Activated T-helper 2 cell treated with anti-CD3 and anti-CD28 coated beads, Interferon-gamma antibody, Interleukin-2, Interleukin-4, amounts not matched to agents 10 μg/mL and 5 μg/mL and 100 μg/mL, durations not matched to agents 14 hours and 24 hours and 36 hours (primary cell): ENCODE results near the gene SLC12A7. TPM values are rescaled to one million over a fixed set of nuclear protein-coding genes. Genes with fewer than 3 reads are reported as not detected.

Experiments used
- DNase-seq: peaks from one replicate; pipeline ENCODE4 v3.0.0; 2021; ENCODE audit warnings: low spot score
- H3K27ac Mint-ChIP-seq: one replicate; pipeline ENCODE4 v1.8.0; 2021; ENCODE audit warnings: mixed read lengths
- H3K27me3 Mint-ChIP-seq: one replicate; pipeline ENCODE4 v1.8.0; 2021; ENCODE audit warnings: low read depth, mixed read lengths
- H3K36me3 Mint-ChIP-seq: one replicate; pipeline ENCODE4 v1.8.0; 2021; ENCODE audit warnings: low read depth, mixed read lengths
- H3K4me1 Mint-ChIP-seq: one replicate; pipeline ENCODE4 v1.8.0; 2021; ENCODE audit warnings: low read depth, mixed read lengths
- H3K4me3 Mint-ChIP-seq: one replicate; pipeline ENCODE4 v1.8.0; 2021; ENCODE audit warnings: low read depth, mild to moderate bottlenecking, moderate library complexity, mixed read lengths
- H3K9me3 Mint-ChIP-seq: one replicate; pipeline ENCODE4 v1.8.0; 2021; ENCODE audit warnings: mixed read lengths
- intact Hi-C: fragments of 100-400 bp; cut with micrococcal nuclease; formaldehyde crosslinking; loops from one replicate; pipeline ENCODE4 v1.15.1; 2023
- total RNA-seq: library from RNA; stranded (reverse); gene quantifications from 2 replicates; pipeline ENCODE4 v1.2.3, GENCODE V29; 2022

Gene SLC12A7
- total RNA-seq, 1 donor from 2014 or later: 31.9 TPM

- Mint-ChIP-seq H3K9me3 (peaks cover 54% of the 10 kb centered on the region), H3K27ac (no peak overlapping the region), H3K27me3 (no peaks in the 10 kb centered on the region), H3K4me1 (no peaks in the 10 kb centered on the region), H3K4me3 (no peak overlapping the region), H3K36me3 (peaks cover 60% of the 10 kb centered on the region)
- no peak for DNase-seq
- intact Hi-C loops: no loop called here
Observed at GRCh38 chr5:1040571-1040970, 71.3 kb downstream of the SLC12A7 start.

DNA sequence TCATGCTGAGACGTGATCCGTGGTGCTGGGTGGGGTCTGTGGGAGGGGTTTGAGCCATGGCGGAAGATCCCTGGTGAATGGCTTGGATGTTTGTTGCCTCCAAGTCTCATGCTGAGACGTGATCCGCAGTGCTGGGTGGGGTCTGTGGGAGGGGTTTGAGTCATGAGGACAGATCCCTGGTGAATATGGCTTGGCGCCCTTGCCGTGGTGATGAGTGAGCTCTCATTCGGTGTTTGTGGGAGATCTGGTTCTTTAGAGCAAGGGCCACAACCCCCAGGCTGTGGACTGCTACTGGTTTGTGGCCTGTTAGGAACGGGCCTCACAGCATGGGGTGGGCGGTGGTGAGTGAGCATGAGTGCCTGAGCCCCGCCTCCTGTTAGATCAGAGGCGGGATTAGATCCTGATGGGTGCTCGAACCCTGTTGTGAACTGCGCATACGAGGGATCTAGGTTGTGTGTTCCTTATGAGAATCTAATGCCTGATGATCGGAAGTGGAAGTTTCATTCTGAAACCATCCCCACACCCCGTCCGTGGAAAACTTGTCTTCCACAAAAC is 72.1 kb downstream of the SLC12A7 start:
- H3K27me3 Mint-ChIP-seq: no peaks in the 10 kb centered on the region
- DNase-seq: no peak
- peaks cover 57% of the 10 kb centered on the region for H3K36me3 Mint-ChIP-seq
- H3K27ac Mint-ChIP-seq: no peak overlapping the region
- H3K4me3 Mint-ChIP-seq: no peak overlapping the region
- H3K4me1 Mint-ChIP-seq: no peaks in the 10 kb centered on the region
- H3K9me3 Mint-ChIP-seq: peaks cover 46% of the 10 kb centered on the region
- intact Hi-C loops: no loop called here

GRCh38 chr5:1039210-1039548 is 72.7 kb downstream of the SLC12A7 start:
- Mint-ChIP-seq H3K4me3 (no peak overlapping the region), H3K27me3 (no peaks in the 10 kb centered on the region), H3K36me3 (peaks cover 54% of the 10 kb centered on the region), H3K9me3 (peaks cover 40% of the 10 kb centered on the region), H3K27ac (no peak overlapping the region), H3K4me1 (no peaks in the 10 kb centered on the region)
- intact Hi-C loops: no loop called here
- DNase-seq: no peak

- DNase-seq: no peak
- Mint-ChIP-seq H3K27ac (no peak overlapping the region), H3K4me1 (no peaks in the 10 kb centered on the region), H3K9me3 (peaks cover 34% of the 10 kb centered on the region), H3K36me3 (peaks cover 55% of the 10 kb centered on the region), H3K27me3 (no peaks in the 10 kb centered on the region), H3K4me3 (no peak overlapping the region)
- intact Hi-C loops: no loop called here
Observed at GRCh38 chr5:1038417-1039209, 73.2 kb downstream of the SLC12A7 start.

- no peaks in the 10 kb centered on the region for H3K27me3 Mint-ChIP-seq
- no peak for DNase-seq
- intact Hi-C loops: no loop called here
- peaks cover 26% of the 10 kb centered on the region for H3K9me3 Mint-ChIP-seq
- H3K4me1 Mint-ChIP-seq: no peaks in the 10 kb centered on the region
- peaks cover 49% of the 10 kb centered on the region for H3K36me3 Mint-ChIP-seq
- no peak overlapping the region for H3K27ac Mint-ChIP-seq
- no peak overlapping the region for H3K4me3 Mint-ChIP-seq
Observed at GRCh38 chr5:1037671-1038416, 74.0 kb downstream of the SLC12A7 start.

DNA sequence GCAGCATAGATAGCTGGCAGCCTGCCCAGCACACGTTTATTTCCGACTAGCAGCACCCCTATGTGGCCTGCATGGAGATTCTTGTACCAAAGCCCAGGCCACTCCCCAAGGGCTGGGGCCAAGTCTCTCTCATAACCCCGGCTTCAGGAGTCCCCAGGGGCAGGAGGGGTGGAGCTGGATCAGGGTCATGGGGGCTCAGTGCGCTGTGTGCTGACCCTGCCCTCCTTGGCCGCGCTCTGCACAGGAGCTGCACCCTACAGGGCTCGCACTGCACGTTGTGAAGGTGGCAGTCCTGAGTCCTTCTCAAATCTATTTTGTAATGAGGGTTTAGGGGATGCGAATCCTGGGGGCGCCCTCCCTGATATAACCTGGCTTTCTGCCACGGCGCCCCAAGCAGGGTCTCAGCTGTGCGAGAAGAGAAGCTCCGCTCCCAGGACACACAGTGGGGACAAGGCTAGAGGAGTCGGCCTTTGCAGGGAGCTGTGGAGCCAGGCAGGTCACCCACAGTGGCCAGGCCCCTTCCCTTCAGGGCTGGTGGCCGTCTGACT is 74.7 kb downstream of the SLC12A7 start:
- Mint-ChIP-seq H3K27me3 (no peaks in the 10 kb centered on the region), H3K4me1 (no peaks in the 10 kb centered on the region), H3K4me3 (no peak overlapping the region), H3K9me3 (peaks cover 20% of the 10 kb centered on the region), H3K27ac (no peak overlapping the region), H3K36me3 (peaks cover 42% of the 10 kb centered on the region)
- intact Hi-C loops: no loop called here
- no peak for DNase-seq

DNA sequence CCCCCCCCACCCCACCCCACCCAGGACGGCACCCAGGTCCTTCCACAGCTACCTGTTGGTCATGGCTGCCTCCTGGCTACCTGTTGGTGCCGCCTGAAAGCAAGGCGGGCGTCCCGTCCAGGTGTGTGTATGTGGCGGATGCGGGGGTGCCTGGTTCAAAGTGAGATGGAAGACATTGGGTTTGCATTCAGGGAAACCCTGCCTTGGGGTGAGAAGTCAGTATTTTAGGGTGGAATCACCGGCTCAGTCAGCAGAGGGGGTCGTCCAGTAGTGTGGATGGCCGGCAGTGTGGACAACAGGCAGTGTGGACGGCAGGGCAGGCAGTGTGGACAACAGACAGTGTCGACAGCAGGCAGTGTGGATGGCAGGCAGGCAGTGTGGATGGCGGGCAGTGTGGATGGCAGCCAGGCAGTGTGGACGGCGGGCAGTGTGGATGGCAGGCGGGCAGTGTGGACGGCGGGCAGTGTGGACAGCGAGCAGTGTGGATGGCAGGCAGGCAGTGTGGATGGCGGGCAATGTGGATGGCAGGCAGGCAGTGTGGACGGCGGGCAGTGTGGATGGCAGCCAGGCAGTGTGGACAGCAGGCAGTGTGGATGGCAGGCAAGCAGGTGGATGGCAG is 75.2 kb downstream of the SLC12A7 start:
- no peak for DNase-seq
- intact Hi-C loops: no loop called here
- H3K4me1 Mint-ChIP-seq: no peaks in the 10 kb centered on the region
- no peaks in the 10 kb centered on the region for H3K27me3 Mint-ChIP-seq
- H3K9me3 Mint-ChIP-seq: peaks cover 14% of the 10 kb centered on the region
- H3K4me3 Mint-ChIP-seq: no peak overlapping the region
- peaks cover 37% of the 10 kb centered on the region for H3K36me3 Mint-ChIP-seq
- no peak overlapping the region for H3K27ac Mint-ChIP-seq

GRCh38 chr5:1035421-1036405 is 76.2 kb downstream of the SLC12A7 start:
- Mint-ChIP-seq H3K36me3 (peaks cover 28% of the 10 kb centered on the region), H3K9me3 (peaks cover 5% of the 10 kb centered on the region), H3K27ac (no peak overlapping the region), H3K4me1 (no peaks in the 10 kb centered on the region), H3K27me3 (no peaks in the 10 kb centered on the region), H3K4me3 (no peak overlapping the region)
- intact Hi-C loops: no loop called here
- DNase-seq: no peak

- intact Hi-C loops: no loop called here
- no peak overlapping the region for H3K27ac Mint-ChIP-seq
- H3K36me3 Mint-ChIP-seq: peaks cover 22% of the 10 kb centered on the region
- no peaks in the 10 kb centered on the region for H3K27me3 Mint-ChIP-seq
- no peaks in the 10 kb centered on the region for H3K9me3 Mint-ChIP-seq
- no peaks in the 10 kb centered on the region for H3K4me1 Mint-ChIP-seq
- H3K4me3 Mint-ChIP-seq: no peak overlapping the region
- no peak for DNase-seq
Observed at GRCh38 chr5:1034986-1035385, 76.9 kb downstream of the SLC12A7 start.

DNA sequence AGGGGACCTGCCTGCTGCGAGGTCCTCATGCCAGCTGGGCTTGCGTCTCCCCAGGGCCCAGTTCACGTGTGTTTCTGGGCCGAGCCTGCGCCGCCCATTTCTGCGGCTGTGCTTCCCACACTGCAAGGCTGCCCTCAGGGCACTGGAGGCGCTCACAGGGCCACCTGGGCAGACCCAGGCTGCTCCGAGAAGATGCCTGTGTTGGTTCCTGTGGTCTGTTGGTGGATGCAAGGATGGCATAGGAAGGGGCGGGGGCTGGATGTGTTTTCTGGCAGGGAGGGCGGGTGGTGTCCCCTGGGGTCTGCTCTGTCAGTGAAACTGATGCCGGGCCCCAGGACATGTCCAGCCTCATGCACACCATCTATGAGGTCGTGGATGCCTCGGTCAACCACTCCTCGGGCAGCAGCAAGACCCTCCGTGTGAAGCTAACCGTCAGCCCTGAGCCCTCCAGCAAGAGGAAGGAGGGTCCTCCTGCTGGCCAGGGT is 77.4 kb downstream of the SLC12A7 start:
- Mint-ChIP-seq H3K4me3 (no peak overlapping the region), H3K4me1 (no peaks in the 10 kb centered on the region), H3K9me3 (no peaks in the 10 kb centered on the region), H3K27me3 (no peaks in the 10 kb centered on the region), H3K36me3 (peaks cover 22% of the 10 kb centered on the region), H3K27ac (no peak overlapping the region)
- intact Hi-C loops: no loop called here
- no peak for DNase-seq

DNA sequence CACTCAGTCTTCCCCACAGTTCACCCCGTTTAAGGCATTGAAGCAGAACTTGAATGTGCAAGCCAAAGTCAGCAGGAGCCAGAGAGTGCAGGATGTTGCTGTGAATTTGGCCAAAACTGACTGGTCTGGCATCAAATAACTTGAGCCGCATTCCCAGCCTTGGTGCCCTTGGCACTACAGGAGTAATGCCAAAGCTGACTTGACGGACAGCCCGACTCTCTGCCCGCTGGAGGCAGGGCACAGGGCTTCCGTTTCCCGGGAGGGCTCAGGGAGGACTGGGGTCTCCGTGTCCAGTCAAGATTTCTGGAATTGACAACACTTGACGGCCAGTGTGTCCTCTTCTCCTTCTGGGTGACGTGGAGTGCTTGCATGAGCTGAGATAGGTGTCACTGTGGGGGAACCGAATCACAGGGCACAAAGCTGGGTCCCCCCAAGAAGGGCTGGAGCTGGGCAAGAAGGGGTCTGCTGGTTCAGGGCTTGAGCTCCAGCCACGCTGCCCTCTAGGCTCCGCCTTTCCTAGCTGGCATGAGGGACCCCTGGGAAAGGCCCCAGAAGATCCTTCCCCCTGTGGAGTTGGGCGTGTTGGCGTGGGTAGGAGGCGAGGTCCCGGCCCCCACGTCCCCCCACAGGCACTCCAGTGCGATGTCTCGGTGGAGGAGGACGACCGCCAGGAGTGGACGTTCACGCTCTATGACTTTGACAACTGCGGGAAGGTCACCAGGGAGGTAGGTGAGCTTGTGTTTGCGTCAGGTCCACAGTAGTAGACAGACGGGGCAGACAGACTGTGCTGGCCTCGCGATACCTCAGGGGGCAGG is 78.0 kb downstream of the SLC12A7 start:
- H3K4me1 Mint-ChIP-seq: no peaks in the 10 kb centered on the region
- no peak overlapping the region for H3K4me3 Mint-ChIP-seq
- H3K36me3 Mint-ChIP-seq: peaks cover 21% of the 10 kb centered on the region
- no peaks in the 10 kb centered on the region for H3K27me3 Mint-ChIP-seq
- no peak for DNase-seq
- no peaks in the 10 kb centered on the region for H3K9me3 Mint-ChIP-seq
- intact Hi-C loops: no loop called here
- H3K27ac Mint-ChIP-seq: no peak overlapping the region
